Right atrium auricular region (tissue), 2 donors: ENCODE results near the gene GALNT5. TPM values are rescaled to one million over a fixed set of nuclear protein-coding genes. Genes with fewer than 3 reads are reported as not detected.

Experiments
- DNase-seq: peaks from one replicate; pipeline ENCODE4 v3.0.0-alpha.2; 2019; ENCODE audit warnings: low spot score
- H3K27ac ChIP-seq, 2 donors: fragments of 200-600 bp; sonication (generic); 1 replicate in 1 of 2; 2 replicates in 1 of 2; pipeline ENCODE4 v1.5.1; 2016 to 2019
- H3K27me3 ChIP-seq, 2 donors: fragments of 200-600 bp; sonication (generic); one replicate each; pipeline versions ENCODE4 v1.5.1 to v1.6.0; 2017 to 2019
- H3K36me3 ChIP-seq: fragments of 200-600 bp; sonication (generic); one replicate; pipeline ENCODE4 v1.5.1; 2016
- H3K4me1 ChIP-seq, 2 donors: fragments of 200-600 bp; sonication (generic); one replicate each; pipeline versions ENCODE4 v1.5.1 to v1.6.0; 2017 to 2019
- H3K4me3 ChIP-seq, 2 donors: fragments of 200-600 bp; sonication (generic); 1 replicate in 1 of 2; 2 replicates in 1 of 2; pipeline ENCODE4 v1.5.1; 2017 to 2019; ENCODE audit warnings: mild to moderate bottlenecking in 1 of 2, moderate library complexity in 1 of 2
- H3K9me3 ChIP-seq, 2 donors: fragments of 200-600 bp; sonication (generic); one replicate each; pipeline ENCODE4 v1.5.1; 2019
- CTCF ChIP-seq, 2 donors: fragments of 200-600 bp; sonication (generic); IDR thresholded peaks; one replicate each; pipeline ENCODE4 v1.5.1; 2019; ENCODE audit warnings: antibody characterized with exemption in 2 of 2
- total RNA-seq, 2 donors: library from RNA; depleted of rRNA; stranded (reverse); fragments of >200 nt; gene quantifications; one replicate each; pipeline ENCODE4 v1.1.0, GENCODE V29; 2016

GALNT5 gene
- total RNA-seq, 2 donors from 2014 or later, result 0.20 to 0.67 TPM

- DNase-seq, result no peak
- Histone ChIP-seq H3K9me3 (no peaks in the 10 kb centered on the region), H3K36me3 (no peaks in the 10 kb centered on the region), H3K27ac (no peak overlapping the region), H3K4me3 (no peak overlapping the region), H3K4me1 (no peaks in the 10 kb centered on the region), H3K27me3 (no peaks in the 10 kb centered on the region)
- TF ChIP-seq CTCF (IDR thresholded peaks at IDR 0.05), result no peak
Measured at GRCh38 chr2:157231476-157231875, 26.0 kb upstream of the GALNT5 start.

- no peaks in the 10 kb centered on the region for H3K27me3 ChIP-seq
- H3K9me3 ChIP-seq, result no peaks in the 10 kb centered on the region
- H3K27ac ChIP-seq, result no peak overlapping the region
- no peak overlapping the region for H3K4me3 ChIP-seq
- TF ChIP-seq CTCF (IDR thresholded peaks at IDR 0.05), result no peak
- H3K4me1 ChIP-seq, result no peaks in the 10 kb centered on the region
- no peak for DNase-seq
- no peaks in the 10 kb centered on the region for H3K36me3 ChIP-seq
Measured at GRCh38 chr2:157233506-157233905, 24.0 kb upstream of the GALNT5 start.

- no peaks in the 10 kb centered on the region for H3K27me3 ChIP-seq
- no peak for TF ChIP-seq CTCF (IDR thresholded peaks at IDR 0.05)
- H3K36me3 ChIP-seq, result no peaks in the 10 kb centered on the region
- no peaks in the 10 kb centered on the region for H3K4me1 ChIP-seq
- no peaks in the 10 kb centered on the region for H3K9me3 ChIP-seq
- no peak for DNase-seq
- no peak overlapping the region for H3K27ac ChIP-seq
- H3K4me3 ChIP-seq, result no peak overlapping the region
Measured at GRCh38 chr2:157236404-157236803, 21.1 kb upstream of the GALNT5 start.

GRCh38 chr2:157238296-157238695 is 19.2 kb upstream of the GALNT5 start:
- no peak for TF ChIP-seq CTCF (IDR thresholded peaks at IDR 0.05)
- H3K27me3 ChIP-seq, result no peaks in the 10 kb centered on the region
- no peaks in the 10 kb centered on the region for H3K4me1 ChIP-seq
- no peaks in the 10 kb centered on the region for H3K36me3 ChIP-seq
- no peak for DNase-seq
- no peak overlapping the region for H3K27ac ChIP-seq
- H3K9me3 ChIP-seq, result no peaks in the 10 kb centered on the region
- H3K4me3 ChIP-seq, result no peak overlapping the region

DNA sequence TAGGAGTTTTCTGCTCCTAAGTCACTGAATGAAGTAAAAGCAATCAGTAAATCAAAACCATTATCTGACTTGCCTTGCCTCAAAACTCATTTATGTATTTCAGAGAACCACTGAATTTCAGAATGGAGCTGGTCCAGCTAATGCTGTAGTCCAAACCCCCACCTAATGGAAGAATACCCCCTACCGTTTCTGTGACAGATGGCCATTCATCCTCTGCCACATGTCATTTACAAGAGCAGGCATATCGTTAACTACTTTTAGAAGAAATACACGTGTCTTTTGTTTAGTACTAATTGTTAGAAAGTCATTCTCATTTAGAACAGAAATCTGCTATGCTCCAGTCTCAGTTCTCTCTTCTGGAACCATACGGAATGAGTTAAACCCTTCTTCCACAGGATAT is 12.8 kb upstream of the GALNT5 start:
- no peak for TF ChIP-seq CTCF (IDR thresholded peaks at IDR 0.05)
- DNase-seq, result no peak
- H3K27me3 ChIP-seq, result no peaks in the 10 kb centered on the region
- H3K36me3 ChIP-seq, result no peaks in the 10 kb centered on the region
- no peak overlapping the region for H3K4me3 ChIP-seq
- no peaks in the 10 kb centered on the region for H3K9me3 ChIP-seq
- no peaks in the 10 kb centered on the region for H3K4me1 ChIP-seq
- no peak overlapping the region for H3K27ac ChIP-seq

DNA sequence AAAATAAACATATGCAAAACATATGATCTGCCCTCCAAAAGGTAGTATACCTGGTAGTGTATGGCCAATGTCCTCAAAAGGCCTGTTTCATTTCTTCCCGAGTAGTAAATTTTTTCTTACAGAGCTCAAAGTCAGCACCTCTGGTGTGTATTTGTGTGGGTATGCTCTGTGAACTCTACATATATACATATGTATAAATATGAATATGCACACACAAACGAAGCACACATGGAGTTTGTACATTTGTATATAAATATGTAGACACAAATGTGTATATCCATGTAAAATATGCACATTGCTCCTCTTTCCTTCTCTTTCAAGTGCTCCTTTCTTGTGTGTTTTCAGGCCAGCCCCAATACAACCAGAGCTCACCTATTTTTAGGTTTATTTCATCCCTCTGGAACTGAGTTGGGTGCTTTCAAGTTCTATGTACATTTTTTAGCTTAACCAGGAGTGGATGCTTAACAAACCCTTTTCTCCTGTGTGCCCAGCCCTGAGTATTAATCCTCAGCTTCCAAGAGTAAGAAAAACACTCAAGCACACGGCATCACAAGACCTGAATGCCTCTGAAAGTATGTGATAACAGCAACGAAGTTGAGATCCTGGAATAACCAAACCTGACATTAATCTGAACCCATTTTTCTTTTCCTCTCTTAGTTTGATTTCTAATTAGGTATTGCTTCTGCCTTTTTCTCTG is 12.2 kb upstream of the GALNT5 start:
- no peaks in the 10 kb centered on the region for H3K36me3 ChIP-seq
- no peaks in the 10 kb centered on the region for H3K9me3 ChIP-seq
- no peak for TF ChIP-seq CTCF (IDR thresholded peaks at IDR 0.05)
- H3K27ac ChIP-seq, result no peak overlapping the region
- H3K27me3 ChIP-seq, result no peaks in the 10 kb centered on the region
- DNase-seq, result no peak
- H3K4me1 ChIP-seq, result no peaks in the 10 kb centered on the region
- no peak overlapping the region for H3K4me3 ChIP-seq
